Renal cortical epithelial cell (primary cell): ENCODE data around the gene ROR2. TPM values are rescaled to one million over a fixed set of nuclear protein-coding genes. Genes with fewer than 3 reads are reported as not detected.

Experiments
- DNase-seq: peaks from one replicate; pipeline ENCODE4 v3.0.0-alpha.2; 2011; ENCODE audit warnings: low read depth
- total RNA-seq: library from RNA; depleted of rRNA; stranded (reverse); fragments of >200 nt; gene quantifications from 2 replicates; pipeline ENCODE4 v1.2.3, GENCODE V29; 2014

ROR2 gene
- total RNA-seq, 1 donor from 2014 or later, result 4.4 TPM

- no peak for DNase-seq
Observed at GRCh38 chr9:91842358-91843049, 107.5 kb downstream of the ROR2 start.

GRCh38 chr9:91841591-91841990 is 108.4 kb downstream of the ROR2 start:
- no peak for DNase-seq

GRCh38 chr9:91840882-91841281 is 109.1 kb downstream of the ROR2 start:
- DNase-seq, result no peak

GRCh38 chr9:91840469-91840868 is 109.6 kb downstream of the ROR2 start:
- no peak for DNase-seq

GRCh38 chr9:91839926-91840465 is 110.0 kb downstream of the ROR2 start:
- DNase-seq, result no peak

- DNase-seq, result peak; percentile 11
Observed at GRCh38 chr9:91837981-91838731, 111.9 kb downstream of the ROR2 start.

- no peak for DNase-seq
Observed at GRCh38 chr9:91836515-91836914, 113.5 kb downstream of the ROR2 start.

GRCh38 chr9:91835632-91836031 is 114.4 kb downstream of the ROR2 start:
- no peak for DNase-seq

GRCh38 chr9:91835216-91835615 is 114.8 kb downstream of the ROR2 start:
- no peak for DNase-seq

- no peak for DNase-seq
Observed at GRCh38 chr9:91834740-91835139, 115.3 kb downstream of the ROR2 start.

GRCh38 chr9:91833878-91834255 is 116.2 kb downstream of the ROR2 start:
- DNase-seq, result no peak

GRCh38 chr9:91833096-91833877 is 116.7 kb downstream of the ROR2 start:
- no peak for DNase-seq

GRCh38 chr9:91832322-91832721 is 117.7 kb downstream of the ROR2 start:
- no peak for DNase-seq

GRCh38 chr9:91825866-91826265 is 124.2 kb downstream of the ROR2 start:
- no peak for DNase-seq

- peak; percentile 6 for DNase-seq
Observed at GRCh38 chr9:91825422-91825821, 124.6 kb downstream of the ROR2 start.

GRCh38 chr9:91824601-91825305 is 125.3 kb downstream of the ROR2 start:
- DNase-seq, result no peak

GRCh38 chr9:91824151-91824550 is 125.9 kb downstream of the ROR2 start:
- no peak for DNase-seq

GRCh38 chr9:91820949-91821880 is 128.8 kb downstream of the ROR2 start:
- DNase-seq, result no peak

- no peak for DNase-seq
Observed at GRCh38 chr9:91820126-91820750, 129.8 kb downstream of the ROR2 start.
